ENCODE results near the gene AP2B1. TPM values are rescaled to one million over a fixed set of nuclear protein-coding genes. Genes with fewer than 3 reads are reported as not detected.
"Not testable (repeated sequence)": the region's sequence is repeated elsewhere in the genome, so short reads cannot be mapped to it uniquely, and the experiment has no call there.

Gene AP2B1
- total RNA-seq, 2 donors from 2014 or later, result 255 to 258 TPM

GRCh38 chr17:35559495-35560210 is 27.5 kb upstream of the AP2B1 start:
- Mint-ChIP-seq H3K36me3 (ENCODE audit: low read depth) (no peaks in the 10 kb centered on the region), H3K4me1 (no peaks in the 10 kb centered on the region), H3K27me3 (ENCODE audit: insufficient read depth) (peaks cover 33% of the 10 kb centered on the region), H3K4me3 (no peak overlapping the region), H3K27ac (no peak overlapping the region), H3K9me3 (no peaks in the 10 kb centered on the region)
- H3K9ac ChIP-seq (ENCODE audit: extremely low read depth, low read length, poor library complexity, severe bottlenecking), result no peak overlapping the region
- H3K36me3 ChIP-seq (ENCODE audit: control insufficient read depth, insufficient read depth, low read length), result no peaks in the 10 kb centered on the region
- WGBS, 2 experiments (ENCODE audit: insufficient coverage in 1 of 2, insufficient read length in 1 of 2), result 67 to 87% methylated on average over 1 to 2 of the region's 2 CpGs
- H3K4me1 ChIP-seq (ENCODE audit: control insufficient read depth, insufficient read depth, low read length), result no peaks in the 10 kb centered on the region
- no peaks in the 10 kb centered on the region for H3K9me3 ChIP-seq (ENCODE audit: control insufficient read depth, low read length)
- H3K4me3 ChIP-seq (ENCODE audit: low read length), result no peak overlapping the region
- TF ChIP-seq, protein P1, sequence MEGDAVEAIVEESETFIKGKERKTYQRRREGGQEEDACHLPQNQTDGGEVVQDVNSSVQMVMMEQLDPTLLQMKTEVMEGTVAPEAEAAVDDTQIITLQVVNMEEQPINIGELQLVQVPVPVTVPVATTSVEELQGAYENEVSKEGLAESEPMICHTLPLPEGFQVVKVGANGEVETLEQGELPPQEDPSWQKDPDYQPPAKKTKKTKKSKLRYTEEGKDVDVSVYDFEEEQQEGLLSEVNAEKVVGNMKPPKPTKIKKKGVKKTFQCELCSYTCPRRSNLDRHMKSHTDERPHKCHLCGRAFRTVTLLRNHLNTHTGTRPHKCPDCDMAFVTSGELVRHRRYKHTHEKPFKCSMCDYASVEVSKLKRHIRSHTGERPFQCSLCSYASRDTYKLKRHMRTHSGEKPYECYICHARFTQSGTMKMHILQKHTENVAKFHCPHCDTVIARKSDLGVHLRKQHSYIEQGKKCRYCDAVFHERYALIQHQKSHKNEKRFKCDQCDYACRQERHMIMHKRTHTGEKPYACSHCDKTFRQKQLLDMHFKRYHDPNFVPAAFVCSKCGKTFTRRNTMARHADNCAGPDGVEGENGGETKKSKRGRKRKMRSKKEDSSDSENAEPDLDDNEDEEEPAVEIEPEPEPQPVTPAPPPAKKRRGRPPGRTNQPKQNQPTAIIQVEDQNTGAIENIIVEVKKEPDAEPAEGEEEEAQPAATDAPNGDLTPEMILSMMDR (conservative IDR thresholded peaks at IDR 0.05), result no peak
- no peak for DNase-seq
- H3K27me3 ChIP-seq (ENCODE audit: control insufficient read depth, insufficient read depth, low read length, poor library complexity, severe bottlenecking), result peaks cover 30% of the 10 kb centered on the region
- no peak overlapping the region for H3K27ac ChIP-seq (ENCODE audit: low read depth, low read length)

DNA sequence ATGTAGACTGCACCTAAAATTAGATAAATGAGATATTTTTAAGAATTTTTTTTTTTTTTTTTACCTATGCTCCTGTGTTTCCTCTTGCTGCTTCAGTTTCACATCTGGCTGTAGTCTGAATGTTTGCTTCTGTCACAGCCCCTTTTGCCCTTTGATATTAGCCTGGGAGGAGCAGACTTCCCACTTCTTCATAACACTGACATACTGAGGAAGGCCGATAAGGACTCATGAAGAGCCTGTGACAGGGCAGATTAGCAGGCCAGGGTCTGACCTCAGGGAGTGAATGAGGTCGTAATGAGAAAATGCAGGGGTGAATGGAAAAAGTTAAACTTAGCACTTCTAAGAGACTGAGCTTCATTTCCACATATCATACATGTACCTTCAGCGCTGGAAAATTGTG is 26.4 kb upstream of the AP2B1 start, which contains the start of gene SLFN14:
TSS of gene SLFN14 (minus strand) at position 117 of the 400 bp plus-strand sequence. CDS start 2,757 bp downstream, outside the sequence.
- Mint-ChIP-seq H3K4me3 (no peak within 1 kb of the TSS), H3K36me3 (ENCODE audit: low read depth) (no peaks in the 10 kb centered on the region), H3K9me3 (no peaks in the 10 kb centered on the region), H3K27ac (no peak within 1 kb of the TSS), H3K4me1 (no peaks in the 10 kb centered on the region), H3K27me3 (ENCODE audit: insufficient read depth) (peaks cover 43% of the 10 kb centered on the region)
- Histone ChIP-seq H3K4me3 (ENCODE audit: low read length) (no peak within 1 kb of the TSS), H3K27ac (ENCODE audit: low read depth, low read length) (no peak within 1 kb of the TSS), H3K36me3 (ENCODE audit: control insufficient read depth, insufficient read depth, low read length) (no peaks in the 10 kb centered on the region), H3K27me3 (ENCODE audit: control insufficient read depth, insufficient read depth, low read length, poor library complexity, severe bottlenecking) (peaks cover 40% of the 10 kb centered on the region), H3K9me3 (ENCODE audit: control insufficient read depth, low read length) (no peaks in the 10 kb centered on the region), H3K4me1 (ENCODE audit: control insufficient read depth, insufficient read depth, low read length) (no peaks in the 10 kb centered on the region), H3K9ac (ENCODE audit: extremely low read depth, low read length, poor library complexity, severe bottlenecking) (no peak within 1 kb of the TSS)
- 93% methylated on average over 3 of the region's 3 CpGs; no CpG with 5 or more reads in 1 of the 2 experiments for WGBS, 2 experiments (ENCODE audit: insufficient coverage in 1 of 2, insufficient read length in 1 of 2)
- DNase-seq, result no peak
- TF ChIP-seq, protein P1 (conservative IDR thresholded peaks at IDR 0.05), result no peak

DNA sequence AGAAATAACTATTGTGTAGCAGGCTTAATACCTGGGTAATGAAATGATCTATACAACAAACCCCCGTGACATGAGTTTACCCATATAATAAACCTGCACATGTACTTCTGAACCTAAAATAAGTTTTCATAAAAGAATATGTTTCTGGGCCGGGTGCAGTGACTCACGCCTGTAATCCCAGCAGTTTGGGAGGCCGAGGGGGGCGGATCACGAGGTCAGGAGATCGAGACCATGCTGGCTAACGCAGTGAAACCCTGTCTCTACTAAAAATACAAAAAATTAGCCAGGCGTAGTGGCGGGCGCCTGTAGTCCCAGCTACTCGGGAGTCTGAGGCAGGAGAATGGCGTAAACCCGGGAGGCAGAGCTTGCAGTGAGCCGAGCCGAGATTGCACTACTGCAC is 23.9 kb upstream of the AP2B1 start:
- not testable (repeated sequence) for H3K4me3 ChIP-seq (ENCODE audit: low read length)
- WGBS, 2 experiments (ENCODE audit: insufficient coverage in 1 of 2, insufficient read length in 1 of 2), result 80 to 89% methylated on average over 8 to 16 of the region's 16 CpGs

More for the DNA sequence above, 23.9 kb upstream of the AP2B1 start:
- H3K36me3 Mint-ChIP-seq (ENCODE audit: low read depth); H3K4me1 ChIP-seq (ENCODE audit: control insufficient read depth, insufficient read depth, low read length); H3K36me3 ChIP-seq (ENCODE audit: control insufficient read depth, insufficient read depth, low read length); H3K4me1 Mint-ChIP-seq; H3K4me3 Mint-ChIP-seq; H3K27ac Mint-ChIP-seq; H3K27ac ChIP-seq (ENCODE audit: low read depth, low read length); H3K9ac ChIP-seq (ENCODE audit: extremely low read depth, low read length, poor library complexity, severe bottlenecking); H3K9me3 ChIP-seq (ENCODE audit: control insufficient read depth, low read length); DNase-seq; H3K9me3 Mint-ChIP-seq: not testable (repeated sequence)
- peaks cover 54% of the 10 kb centered on the region for H3K27me3 Mint-ChIP-seq (ENCODE audit: insufficient read depth)
- peaks cover 54% of the 10 kb centered on the region for H3K27me3 ChIP-seq (ENCODE audit: control insufficient read depth, insufficient read depth, low read length, poor library complexity, severe bottlenecking)
